GM10847 (cell line): ENCODE results near the gene NAA80.

Experiments used
- POLR2A ChIP-seq: IDR thresholded peaks from 2 replicates; pipeline ENCODE4 v1.6.1; 2011; ENCODE audit not compliant: insufficient read length; ENCODE audit errors: extremely low read depth

NAA80 gene

DNA sequence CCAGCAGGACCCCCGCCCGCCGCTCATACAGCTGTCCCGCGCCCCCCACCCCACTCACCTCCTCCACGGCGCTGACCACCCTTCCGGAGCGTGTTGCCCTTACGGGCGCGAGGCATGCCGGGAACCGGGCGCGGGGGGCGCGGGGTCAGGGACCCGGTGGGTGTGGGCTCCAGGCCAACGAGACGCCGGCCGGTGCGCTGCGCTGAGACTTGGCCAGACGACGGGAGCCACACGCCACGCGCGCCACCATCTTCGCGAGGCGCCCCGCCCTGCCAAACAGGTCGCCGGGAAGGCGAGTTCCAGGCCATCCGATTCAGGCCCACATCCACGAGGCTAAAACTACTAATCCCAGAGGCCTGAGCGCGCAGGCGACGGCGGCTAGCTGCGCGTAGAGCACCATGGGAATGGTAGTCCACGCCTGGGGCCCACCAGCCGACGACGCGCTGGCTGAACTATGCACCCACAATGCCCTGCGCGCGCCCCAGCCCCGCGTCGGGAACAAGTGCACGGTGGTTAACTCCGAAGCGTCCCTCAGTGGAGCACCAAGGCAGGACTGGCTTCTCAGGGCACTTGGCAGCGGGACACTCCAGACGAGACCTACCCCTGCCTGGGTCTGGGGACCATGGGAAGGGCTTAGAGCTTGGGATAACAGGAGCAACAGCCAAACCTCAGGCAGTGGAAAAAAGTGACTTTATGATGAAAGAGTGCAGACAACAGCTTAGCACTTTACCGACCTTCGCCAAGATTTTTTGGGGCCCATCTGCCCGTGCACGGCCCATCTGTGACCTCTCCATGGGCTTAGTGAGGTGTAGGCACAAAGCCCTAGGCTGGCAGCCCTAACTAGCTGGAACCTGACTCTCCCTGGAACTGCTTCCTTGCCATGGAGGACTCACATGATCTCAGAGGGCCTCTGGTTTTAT, 6.8 kb downstream of the NAA80 start, which contains the start of gene IFRD2:
Gene IFRD2, minus strand, starts transcription at position 271 of the 920 bp plus-strand sequence. Its CDS starts 155 bp downstream, at position 116.
- TF ChIP-seq POLR2A = peak; percentile 34

- no peak for TF ChIP-seq POLR2A
These were observed 9.0 kb downstream of the NAA80 start for GRCh38 chr3:50290161-50290641.

- no peak for TF ChIP-seq POLR2A
These were observed 10.1 kb downstream of the NAA80 start for GRCh38 chr3:50289130-50289529.

- TF ChIP-seq POLR2A = no peak
These were observed 10.7 kb downstream of the NAA80 start for GRCh38 chr3:50288387-50289007.

DNA sequence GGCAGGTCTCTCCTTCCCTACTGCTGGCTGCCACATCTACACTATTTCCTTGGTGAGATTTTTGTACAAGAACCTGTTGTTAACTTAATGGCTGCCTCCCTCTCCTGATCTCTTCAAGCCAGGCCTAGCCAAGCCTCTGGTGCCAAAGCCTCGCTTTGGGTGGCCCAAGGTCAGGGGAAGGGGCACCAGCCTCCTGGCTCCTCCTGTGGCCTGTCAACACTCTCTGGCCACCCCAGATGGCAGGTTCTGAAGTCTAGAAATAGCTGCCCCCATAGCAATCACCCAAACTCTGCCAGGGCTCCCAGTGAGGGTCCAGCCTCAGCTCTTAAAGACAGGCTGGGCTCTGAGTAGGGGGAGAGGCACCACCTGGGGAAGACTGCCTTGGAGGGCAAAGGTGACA, 11.9 kb downstream of the NAA80 start:
- no peak for TF ChIP-seq POLR2A

DNA sequence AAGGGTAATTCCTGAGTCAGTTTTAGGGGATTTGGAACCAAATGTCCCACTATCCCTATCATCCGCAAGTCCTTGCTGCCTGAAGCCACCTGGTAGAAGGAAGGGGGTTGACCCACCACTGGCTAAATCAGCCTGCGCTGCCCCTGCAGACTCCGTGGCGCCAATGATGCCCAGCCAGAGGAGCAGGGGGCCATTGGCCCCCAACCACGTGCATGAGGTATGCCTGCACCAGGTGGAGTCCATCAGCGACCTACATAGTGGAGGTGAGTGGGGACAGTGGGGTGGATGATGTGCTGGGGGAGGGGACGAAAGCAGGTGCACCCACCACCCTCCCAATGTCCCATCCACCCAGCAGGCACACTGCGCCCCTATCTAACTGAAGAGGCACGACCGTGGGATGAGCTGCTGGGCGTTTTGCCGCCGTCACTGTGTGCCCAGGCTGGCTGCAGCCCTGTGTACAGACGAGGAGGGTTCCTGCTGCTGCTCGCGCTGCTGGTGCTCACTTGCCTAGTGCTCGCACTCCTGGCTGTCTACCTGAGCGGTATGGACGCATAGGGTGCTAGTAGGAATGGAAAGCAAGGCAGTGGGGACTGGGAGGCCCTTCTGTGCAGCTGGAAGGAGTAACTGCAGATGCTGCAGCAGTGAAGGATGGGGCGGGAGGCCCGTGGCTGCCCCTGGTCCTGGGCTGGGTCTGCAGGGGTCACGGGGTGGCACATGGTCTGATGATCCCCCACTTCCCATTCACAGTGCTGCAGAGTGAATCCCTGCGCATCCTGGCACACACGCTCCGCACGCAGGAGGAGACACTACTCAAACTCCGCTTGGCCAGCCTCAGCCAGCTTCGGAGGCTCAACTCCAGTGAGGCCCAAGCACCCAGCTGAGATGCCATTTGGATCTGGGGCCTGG, 12.6 kb downstream of the NAA80 start:
- no peak for TF ChIP-seq POLR2A

DNA sequence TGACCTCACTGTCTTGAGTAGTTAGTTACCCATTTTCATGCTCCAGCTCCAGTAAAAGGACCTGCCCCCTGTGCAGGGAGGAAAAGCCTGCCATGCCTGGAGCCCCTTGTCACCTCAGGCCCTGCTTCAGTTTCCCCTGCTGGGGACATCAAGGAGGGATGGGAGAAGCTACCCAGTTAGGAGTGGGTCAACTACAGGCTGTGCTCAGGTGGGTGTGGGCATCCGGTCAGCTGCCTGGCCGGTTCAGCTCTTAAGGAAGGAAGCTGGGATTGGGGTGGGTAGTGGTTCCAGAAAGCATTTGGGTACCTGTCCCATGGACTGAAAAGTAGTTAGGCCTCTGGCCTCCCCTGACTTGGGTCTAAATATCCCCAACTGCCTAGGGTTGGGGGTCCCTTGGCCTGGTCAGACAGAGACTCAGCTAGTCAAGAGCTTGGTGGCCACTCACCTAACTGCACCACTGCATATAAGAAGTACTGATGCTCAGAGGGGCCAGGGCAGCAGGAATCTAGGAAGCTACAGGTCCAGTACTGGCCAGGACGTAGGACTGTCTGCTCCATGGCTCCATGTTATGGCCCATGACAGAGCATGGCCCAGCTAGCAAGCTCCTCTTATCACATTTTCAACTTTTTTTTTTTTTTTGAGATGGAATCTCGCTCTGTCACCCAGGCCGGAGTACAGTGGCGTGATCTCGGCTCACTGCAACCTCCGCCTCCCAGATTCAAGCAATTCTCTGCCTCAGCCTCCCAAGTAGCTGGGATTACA, 19.8 kb downstream of the NAA80 start:
- TF ChIP-seq POLR2A = no peak

DNA sequence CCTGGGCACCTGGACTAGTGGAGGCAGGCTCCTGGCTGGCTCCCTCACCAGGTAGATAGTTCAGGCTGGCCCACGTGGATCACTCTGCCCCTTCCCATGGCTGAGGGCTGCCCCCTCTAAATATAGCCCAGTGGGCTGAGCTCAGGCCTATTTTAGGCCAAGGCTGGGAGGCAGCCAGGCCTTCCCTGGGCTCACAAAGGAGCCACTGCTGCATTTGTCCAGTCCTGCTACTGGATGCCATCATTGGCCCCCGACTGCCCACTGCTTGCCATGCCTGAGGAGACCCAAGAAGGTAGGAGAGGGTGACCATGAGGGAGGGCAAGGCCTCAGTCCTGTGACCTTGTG, 20.4 kb downstream of the NAA80 start, which contains the start of gene LSMEM2:
Gene LSMEM2, plus strand, starts transcription at position 208 of the 345 bp plus-strand sequence. Its CDS starts 27 bp downstream, at position 235.
- TF ChIP-seq POLR2A = no peak

DNA sequence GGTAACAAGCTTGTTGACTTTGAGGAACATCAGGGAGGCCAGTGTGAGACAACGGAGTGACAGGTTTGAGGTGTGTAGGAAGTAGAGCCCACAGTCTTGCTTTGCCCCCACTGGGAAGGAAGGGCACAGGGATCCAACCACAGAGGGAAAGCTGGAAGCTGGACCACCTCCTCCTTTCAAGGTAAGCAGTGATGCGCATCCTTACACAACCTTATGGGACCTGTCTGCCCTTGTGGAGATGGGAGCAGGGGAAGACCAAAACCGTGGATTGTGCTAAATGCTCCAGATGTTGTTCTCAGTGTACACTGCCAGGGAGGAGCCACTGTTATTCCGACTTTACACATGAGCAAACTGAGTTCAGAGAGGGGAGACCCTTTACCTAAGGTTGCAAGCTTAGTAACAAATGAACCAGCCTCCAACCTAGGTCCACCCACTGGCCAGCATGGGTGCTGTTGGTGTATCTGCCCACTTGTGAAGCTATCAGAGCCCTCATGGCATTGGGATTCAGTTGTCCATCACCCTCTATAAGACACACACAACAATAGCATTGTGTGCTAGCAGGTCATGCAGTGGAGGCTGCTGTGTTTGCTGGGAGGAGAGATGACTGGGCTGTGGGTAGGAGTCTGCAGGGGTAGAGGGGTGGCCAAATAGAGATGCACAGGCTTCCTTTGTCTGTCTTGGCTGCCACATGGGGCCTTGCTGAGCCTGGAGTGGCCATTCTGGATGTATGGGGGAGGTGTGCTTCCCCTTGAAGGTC, 20.9 kb downstream of the NAA80 start:
- no peak for TF ChIP-seq POLR2A

DNA sequence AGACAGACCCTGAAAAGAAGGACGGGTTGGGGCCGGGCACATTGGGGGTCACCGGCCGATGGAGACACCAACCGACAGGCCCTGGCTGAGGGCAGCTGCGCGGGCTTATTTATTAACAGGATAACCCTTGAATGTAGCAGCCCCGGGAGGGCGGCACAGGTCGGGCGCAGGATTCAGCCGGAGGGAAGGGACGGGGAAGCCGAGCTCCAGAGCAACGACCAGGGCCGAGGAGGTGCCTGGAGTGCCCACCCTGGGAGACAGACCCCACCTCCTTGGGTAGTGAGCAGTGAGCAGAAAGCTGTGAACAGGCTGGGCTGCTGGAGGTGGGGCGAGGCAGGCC, 22.5 kb downstream of the NAA80 start:
- no peak for TF ChIP-seq POLR2A

DNA sequence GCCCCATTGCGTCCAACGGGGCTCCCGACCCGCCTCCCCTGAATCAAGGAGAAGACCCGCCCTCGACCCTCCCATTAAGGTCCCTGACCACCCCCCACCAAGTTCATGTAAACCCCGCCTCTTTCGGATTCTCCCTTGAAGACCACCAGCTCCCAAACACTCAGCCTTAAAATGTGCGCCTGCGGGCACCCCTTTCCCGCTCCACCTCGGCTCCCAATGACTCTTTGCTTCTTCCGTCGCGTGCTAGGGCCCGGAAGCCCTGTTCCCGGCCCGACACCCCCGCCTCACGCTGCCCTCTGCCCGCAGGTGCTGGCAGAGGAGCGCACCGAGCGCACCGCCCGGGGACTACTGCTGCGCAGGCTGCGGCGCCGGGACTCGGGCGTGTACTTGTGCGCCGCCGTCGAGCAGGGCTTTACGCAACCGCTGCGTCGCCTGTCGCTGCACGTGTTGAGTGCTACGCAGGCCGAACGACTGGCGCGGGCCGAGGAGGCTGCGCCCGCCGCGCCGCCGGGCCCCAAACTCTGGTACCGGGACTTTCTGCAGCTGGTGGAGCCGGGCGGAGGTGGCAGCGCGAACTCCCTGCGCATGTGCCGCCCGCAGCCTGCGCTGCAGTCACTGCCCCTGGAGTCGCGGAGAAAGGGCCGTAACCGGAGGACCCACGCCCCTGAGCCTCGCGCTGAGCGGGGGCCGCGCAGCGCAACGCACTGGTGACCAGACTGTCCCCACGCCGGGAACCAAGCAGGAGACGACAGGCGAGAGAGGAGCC, 23.0 kb downstream of the NAA80 start:
- no peak for TF ChIP-seq POLR2A

- no peak for TF ChIP-seq POLR2A
These were observed 23.8 kb downstream of the NAA80 start for GRCh38 chr3:50275141-50275995.

DNA sequence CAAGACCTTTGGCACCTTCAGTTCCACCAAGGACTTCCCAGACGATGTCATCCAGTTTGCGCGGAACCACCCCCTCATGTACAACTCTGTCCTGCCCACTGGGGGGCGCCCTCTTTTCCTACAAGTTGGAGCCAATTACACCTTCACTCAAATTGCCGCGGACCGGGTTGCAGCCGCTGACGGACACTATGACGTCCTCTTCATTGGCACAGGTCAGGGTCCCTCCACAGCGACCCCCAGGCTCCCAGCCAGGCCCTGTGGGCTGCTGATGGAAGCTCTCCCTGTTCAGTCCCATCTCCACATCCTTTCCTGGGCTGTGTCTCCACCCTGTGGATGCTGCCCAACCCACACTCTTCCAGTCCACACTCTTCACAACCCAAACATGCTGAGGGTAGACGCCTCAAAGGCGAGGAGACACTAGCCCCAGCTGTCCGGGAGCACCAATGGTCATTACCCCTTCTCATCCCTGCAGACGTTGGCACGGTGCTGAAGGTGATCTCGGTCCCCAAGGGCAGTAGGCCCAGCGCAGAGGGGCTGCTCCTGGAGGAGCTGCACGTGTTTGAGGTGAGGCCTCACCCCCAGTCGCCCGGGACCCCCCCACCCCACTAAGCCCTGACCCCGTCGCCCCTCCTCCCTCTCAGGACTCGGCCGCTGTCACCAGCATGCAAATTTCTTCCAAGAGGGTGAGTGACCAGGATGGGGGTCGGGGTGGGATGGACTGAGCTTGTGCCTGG, 24.7 kb downstream of the NAA80 start:
- TF ChIP-seq POLR2A = no peak
